Muscle of back (tissue), 13 donors: Measurements from ENCODE around the gene SMC1B. TPM values are rescaled to one million over a fixed set of nuclear protein-coding genes. Genes with fewer than 3 reads are reported as not detected.
A peak's percentile ranks its signal among the peaks of the same experiment; 100 is the strongest.
"Not testable (repeated sequence)": the region's sequence is repeated elsewhere in the genome, so short reads cannot be mapped to it uniquely, and the experiment has no call there.

Experiments used
- DNase-seq, 3 donors: peaks; one replicate each; pipeline versions ENCODE4 v3.0.0 to v3.0.0-alpha.2; 2013
- long read RNA-seq, 9 donors: transcript quantifications; one replicate each; lab custom pipeline, GENCODE V29; 2026
- polyA plus RNA-seq, 10 donors: library from polyadenylated mRNA; unstranded; fragments of 120-200 nt; gene quantifications; one replicate each; pipeline ENCODE4 v1.2.1, GENCODE V29; 2013; ENCODE audit not compliant: insufficient read length in 10 of 10

Gene SMC1B, protein sequence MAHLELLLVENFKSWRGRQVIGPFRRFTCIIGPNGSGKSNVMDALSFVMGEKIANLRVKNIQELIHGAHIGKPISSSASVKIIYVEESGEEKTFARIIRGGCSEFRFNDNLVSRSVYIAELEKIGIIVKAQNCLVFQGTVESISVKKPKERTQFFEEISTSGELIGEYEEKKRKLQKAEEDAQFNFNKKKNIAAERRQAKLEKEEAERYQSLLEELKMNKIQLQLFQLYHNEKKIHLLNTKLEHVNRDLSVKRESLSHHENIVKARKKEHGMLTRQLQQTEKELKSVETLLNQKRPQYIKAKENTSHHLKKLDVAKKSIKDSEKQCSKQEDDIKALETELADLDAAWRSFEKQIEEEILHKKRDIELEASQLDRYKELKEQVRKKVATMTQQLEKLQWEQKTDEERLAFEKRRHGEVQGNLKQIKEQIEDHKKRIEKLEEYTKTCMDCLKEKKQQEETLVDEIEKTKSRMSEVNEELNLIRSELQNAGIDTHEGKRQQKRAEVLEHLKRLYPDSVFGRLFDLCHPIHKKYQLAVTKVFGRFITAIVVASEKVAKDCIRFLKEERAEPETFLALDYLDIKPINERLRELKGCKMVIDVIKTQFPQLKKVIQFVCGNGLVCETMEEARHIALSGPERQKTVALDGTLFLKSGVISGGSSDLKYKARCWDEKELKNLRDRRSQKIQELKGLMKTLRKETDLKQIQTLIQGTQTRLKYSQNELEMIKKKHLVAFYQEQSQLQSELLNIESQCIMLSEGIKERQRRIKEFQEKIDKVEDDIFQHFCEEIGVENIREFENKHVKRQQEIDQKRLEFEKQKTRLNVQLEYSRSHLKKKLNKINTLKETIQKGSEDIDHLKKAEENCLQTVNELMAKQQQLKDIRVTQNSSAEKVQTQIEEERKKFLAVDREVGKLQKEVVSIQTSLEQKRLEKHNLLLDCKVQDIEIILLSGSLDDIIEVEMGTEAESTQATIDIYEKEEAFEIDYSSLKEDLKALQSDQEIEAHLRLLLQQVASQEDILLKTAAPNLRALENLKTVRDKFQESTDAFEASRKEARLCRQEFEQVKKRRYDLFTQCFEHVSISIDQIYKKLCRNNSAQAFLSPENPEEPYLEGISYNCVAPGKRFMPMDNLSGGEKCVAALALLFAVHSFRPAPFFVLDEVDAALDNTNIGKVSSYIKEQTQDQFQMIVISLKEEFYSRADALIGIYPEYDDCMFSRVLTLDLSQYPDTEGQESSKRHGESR
- 1 to 10 TPM in 1 of 10 donors, under 1 TPM in 9; 0.05 to 1.1 (median 0.09) TPM for polyA plus RNA-seq
- long read RNA-seq, donor 1, result 0 reads
- long read RNA-seq, donor 2, result 0 reads
- long read RNA-seq, donor 3, result 0 reads
- long read RNA-seq, donor 4, result 0 reads
- long read RNA-seq, donor 5, result 0 reads
- long read RNA-seq, donor 6, result 0 reads
- long read RNA-seq, donor 7, result 0 reads
- long read RNA-seq, donor 8, result 0 reads
- long read RNA-seq, donor 9, result 0 reads

- peak; percentile 80 to 93 (median 86) for DNase-seq
Observed at GRCh38 chr22:45413368-45414211, at the start of gene SMC1B, which contains the start of gene RIBC2. Gene SMC1B, minus strand, starts transcription at chr22:45413599. Its CDS starts 32 bp downstream, at chr22:45413567. Gene RIBC2, plus strand, starts transcription at chr22:45413693. Its CDS starts 194 bp downstream, at chr22:45413887.

- DNase-seq, result no peak
Observed at GRCh38 chr22:45462034-45462655, 48.7 kb upstream of the SMC1B start.

GRCh38 chr22:45460288-45461109 lies 47.1 kb upstream of the SMC1B start:
- DNase-seq, result peak; percentile 83 to 98 (median 94)

DNA sequence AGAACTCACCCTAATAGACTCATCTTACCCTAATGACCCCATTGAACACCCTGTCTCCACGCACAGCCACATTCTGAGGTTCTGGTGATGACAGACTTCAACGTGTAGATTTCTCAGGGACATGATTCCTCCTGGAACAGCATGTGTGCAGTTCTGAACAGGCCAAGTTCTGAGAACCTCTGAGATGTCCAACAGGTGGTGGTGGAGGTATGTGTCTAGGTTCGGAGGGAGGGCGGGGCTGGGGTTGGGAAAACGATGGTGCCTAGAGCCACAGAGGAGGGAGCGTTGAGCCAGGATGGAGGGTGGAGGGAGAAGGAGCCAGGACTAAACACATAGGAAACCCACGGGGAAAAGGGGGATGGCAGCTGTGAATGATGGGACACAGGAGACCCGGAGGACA lies 45.8 kb upstream of the SMC1B start:
- no peak for DNase-seq

DNA sequence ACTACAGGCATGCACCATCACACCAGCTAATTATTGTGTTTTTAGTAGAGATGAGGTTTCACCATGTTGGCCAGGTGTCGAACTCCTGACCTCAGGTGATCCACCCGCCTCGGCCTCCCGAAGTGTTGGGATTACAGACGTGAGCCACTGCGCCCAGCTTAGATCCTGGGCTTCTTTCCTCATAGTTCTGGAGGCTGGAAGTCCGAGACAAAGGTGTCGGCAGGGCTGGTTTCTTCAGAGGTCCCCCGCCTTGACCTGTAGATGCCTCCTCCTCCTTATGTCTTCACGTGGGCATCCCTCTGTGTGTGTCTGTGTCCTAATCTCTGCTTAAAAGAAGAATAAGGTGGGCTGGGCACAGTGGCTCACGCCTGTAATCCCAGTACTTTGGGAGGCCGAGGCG lies 45.1 kb upstream of the SMC1B start:
- DNase-seq, result no peak

DNA sequence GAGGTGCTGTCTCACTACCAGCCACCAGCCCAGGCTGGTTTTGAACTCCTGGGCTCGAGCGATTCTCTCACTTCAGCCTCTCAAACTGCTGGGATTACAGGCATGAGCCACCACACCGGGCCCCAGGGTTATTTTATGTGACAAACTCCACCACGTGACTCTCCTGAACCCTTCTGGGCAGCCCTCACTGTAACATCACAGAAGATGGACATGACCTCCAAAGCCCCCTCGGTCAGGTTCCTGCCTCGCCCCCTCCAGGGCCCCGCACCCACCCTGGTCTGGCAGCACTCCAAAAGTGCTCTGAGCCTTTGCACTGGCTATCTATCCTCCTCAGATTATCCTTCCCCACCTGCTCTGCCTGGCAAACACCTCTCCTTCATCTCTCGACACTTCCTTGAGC lies 43.4 kb upstream of the SMC1B start:
- no peak for DNase-seq

DNA sequence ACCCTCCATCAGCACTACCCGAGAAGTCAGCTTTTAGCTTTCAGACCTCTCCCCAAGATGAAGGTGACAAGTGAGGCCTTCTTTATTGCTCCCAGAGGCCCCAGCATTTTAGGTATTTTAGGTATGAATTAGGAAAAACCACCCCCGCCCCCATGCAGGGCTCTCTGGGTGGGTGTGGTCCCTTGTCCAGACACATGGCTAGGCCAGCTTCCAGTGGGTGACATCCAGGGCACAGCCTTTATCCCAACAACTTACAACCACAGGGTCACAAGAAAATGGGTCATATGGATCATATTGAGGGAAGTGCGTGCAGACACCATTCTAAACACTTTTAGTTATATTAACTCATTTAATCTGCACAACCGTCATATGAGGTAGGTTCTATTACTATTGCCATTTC lies 42.2 kb upstream of the SMC1B start:
- no peak for DNase-seq

- no peak for DNase-seq
Observed at GRCh38 chr22:45455212-45455611, 41.8 kb upstream of the SMC1B start.

DNA sequence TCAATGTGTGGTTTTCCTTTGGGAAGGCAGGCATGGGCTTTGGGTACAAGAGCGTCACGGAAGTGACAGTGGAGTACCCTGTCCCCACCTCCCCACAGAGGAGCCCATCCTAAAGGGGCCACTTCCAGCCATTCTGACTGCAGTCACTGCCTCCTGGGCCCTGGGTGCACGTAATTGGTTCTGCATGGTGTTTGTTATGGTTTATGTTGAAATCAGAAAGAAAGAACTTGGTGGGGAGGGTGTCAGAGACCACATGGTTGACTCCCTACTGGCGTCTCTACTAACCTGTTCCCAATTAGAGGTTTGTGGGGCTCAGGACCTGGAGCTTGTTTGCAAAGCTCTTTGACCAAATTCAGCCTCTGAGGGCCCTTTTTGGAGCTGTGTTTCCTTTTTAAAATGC lies 40.9 kb upstream of the SMC1B start:
- DNase-seq, result peak in 1 of 3 donors; percentile 35

DNA sequence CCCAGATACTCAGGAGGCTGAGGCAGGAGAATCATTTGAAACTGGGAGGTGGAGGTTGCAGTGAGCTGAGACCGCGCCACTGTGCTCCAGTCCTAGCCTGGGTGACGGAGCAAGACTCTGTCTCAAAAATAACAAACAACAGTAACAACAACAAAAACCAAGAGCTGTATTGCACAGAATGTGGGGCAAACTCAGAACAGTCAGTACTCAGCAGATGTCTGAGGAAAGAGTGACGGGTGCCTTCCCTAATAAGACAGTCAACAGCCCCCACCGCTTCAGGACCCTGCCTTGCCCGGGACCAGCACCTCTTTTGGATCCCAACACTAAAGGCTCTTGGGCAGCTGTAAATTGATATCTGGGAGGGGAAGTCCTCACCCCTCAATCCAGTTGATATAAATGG lies 40.4 kb upstream of the SMC1B start:
- DNase-seq, result no peak

GRCh38 chr22:45452565-45453379 lies 39.4 kb upstream of the SMC1B start:
- peak in 2 of 3 donors; percentile 71 to 80 for DNase-seq

DNA sequence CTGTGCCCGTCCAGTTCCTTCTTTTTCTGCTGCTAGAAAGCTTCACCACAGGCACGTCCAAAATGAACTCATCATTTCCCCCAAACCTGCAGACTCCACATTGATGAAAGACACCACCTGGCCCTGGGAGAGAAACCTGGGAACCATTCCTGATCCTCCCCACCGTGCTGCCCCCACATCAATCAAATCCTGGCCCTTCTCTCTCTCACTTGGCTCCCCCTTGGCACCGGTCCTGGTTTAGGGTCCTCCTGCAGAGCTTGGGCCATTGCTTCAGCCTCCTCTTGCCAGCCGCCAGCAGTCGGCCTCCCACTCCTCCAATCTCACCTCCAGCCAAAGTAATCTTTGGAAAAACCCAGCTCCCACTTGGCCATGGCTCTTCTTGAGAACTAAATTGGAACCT lies 38.6 kb upstream of the SMC1B start:
- peak in 2 of 3 donors; percentile 63 to 81 for DNase-seq

GRCh38 chr22:45450921-45451651 lies 37.7 kb upstream of the SMC1B start:
- DNase-seq, result peak; percentile 87 to 95 (median 93)

- no peak for DNase-seq
Observed at GRCh38 chr22:45450101-45450785, 36.8 kb upstream of the SMC1B start.

- not testable (repeated sequence) for DNase-seq
Observed at GRCh38 chr22:45449442-45449841, 36.0 kb upstream of the SMC1B start.

- peak in 2 of 3 donors; percentile 87 to 93 for DNase-seq
Observed at GRCh38 chr22:45448431-45448830, 35.0 kb upstream of the SMC1B start.

- not testable (repeated sequence) for DNase-seq
Observed at GRCh38 chr22:45447596-45447995, 34.2 kb upstream of the SMC1B start.
